K562 (cell line): ENCODE measurements around the gene MRAS. TPM values are rescaled to one million over a fixed set of nuclear protein-coding genes. Genes with fewer than 3 reads are reported as not detected.

Source experiments
- ATAC-seq: fragments of 200-7000 bp; cut with Tn5 transposase; 3 replicates; pipeline ENCODE4 v1.9.1; 2020; ENCODE audit warnings: moderate library complexity
- BruUV-seq: library from RNA; stranded (reverse); fragments of 400-500 nt; replicated peaks from 2 replicates; lab custom pipeline; 2021; lab: Mats Ljungman, UMichigan
- CTCF ChIA-PET: fragments of 300-600 bp; formaldehyde crosslinking; extraction: SDS; loops from one replicate; lab custom pipeline; 2021; ENCODE audit warnings: low intra/inter-chr PET ratio; lab: Yijun Ruan, JAX
- POLR2A ChIA-PET: fragments of 300-600, 350-650 bp; sonication (Branson Sonifier 250); formaldehyde crosslinking; extraction: SDS; loops from one replicate; lab custom pipeline; 2021; ENCODE audit warnings: antibody characterized with exemption, inconsistent platforms; lab: Yijun Ruan, JAX
- DNase-seq, 4 experiments: peaks; one replicate each; pipeline versions ENCODE4 v3.0.0 to v3.0.0-alpha.2; 2011 to 2018; ENCODE audit warnings: low spot score in 3 of 4, mixed read lengths in 3 of 4; ENCODE audit errors: extremely low read depth in 1 of 4
- FAIRE-seq: peaks from 2 replicates; lab custom pipeline; 2011; peaks lifted over from hg19 to GRCh38; lab: Jason Lieb, UNC
- H2AFZ ChIP-seq: 2 replicates; pipeline ENCODE4 v1.6.0; 2011; ENCODE audit warnings: low read depth, low read length, control low read depth, inconsistent platforms
- H3K27ac ChIP-seq: fragments of 200-600 bp; 3 replicates; pipeline ENCODE4 v1.8.0; 2011; ENCODE audit warnings: low read depth, mild to moderate bottlenecking, control low read depth, inconsistent platforms, low read length, moderate library complexity, mixed read lengths; ENCODE audit errors: extremely low read depth
- H3K27me3 ChIP-seq, 2 experiments: fragments of 300-600 bp in 1 of 2; 2 replicates in 1 of 2; 3 replicates in 1 of 2; pipeline versions ENCODE4 v1.6.0 to v1.8.0; 2011; ENCODE audit warnings: inconsistent platforms in 2 of 2, low read length in 2 of 2, mild to moderate bottlenecking in 1 of 2, mixed read lengths in 1 of 2, moderate library complexity in 1 of 2; ENCODE audit not compliant: control insufficient read depth in 2 of 2, insufficient read depth in 2 of 2
- H3K36me3 ChIP-seq: fragments of 300-600 bp; 3 replicates; pipeline ENCODE4 v1.8.0; 2011; ENCODE audit warnings: mild to moderate bottlenecking, low read length, inconsistent platforms; ENCODE audit not compliant: control insufficient read depth, insufficient read depth
- H3K4me1 ChIP-seq, 2 experiments: fragments of 200-600 bp in 1 of 2; replicated peaks in 1 of 2; 2 replicates in 1 of 2; 3 replicates in 1 of 2; pipeline versions ENCODE4 v1.5.1 to v1.8.0; 2011; ENCODE audit warnings: inconsistent platforms in 2 of 2, low read length in 2 of 2, mild to moderate bottlenecking in 1 of 2, mixed read lengths in 1 of 2, moderate library complexity in 1 of 2; ENCODE audit not compliant: control insufficient read depth in 2 of 2, insufficient read depth in 2 of 2
- H3K4me2 ChIP-seq: 2 replicates; pipeline ENCODE4 v1.6.1; 2011; ENCODE audit warnings: low read length, control low read depth, inconsistent platforms, mixed read lengths; ENCODE audit not compliant: insufficient read depth
- H3K4me3 ChIP-seq: fragments of 200-600 bp; sonication (generic), shearing (Covaris generic); 2 replicates; pipeline ENCODE4 v1.5.1; 2016; ENCODE audit warnings: control low read depth, inconsistent platforms
- H3K79me2 ChIP-seq: fragments of 200-600 bp; 3 replicates; pipeline ENCODE4 v1.8.0; 2011; ENCODE audit warnings: low read length, inconsistent platforms; ENCODE audit not compliant: control insufficient read depth, insufficient read depth
- H3K9ac ChIP-seq, 2 experiments: 2 replicates each; pipeline versions ENCODE4 v1.6.0 to v1.6.1; 2011; ENCODE audit warnings: low read depth in 2 of 2, low read length in 2 of 2, control low read depth in 1 of 2, inconsistent platforms in 1 of 2, mild to moderate bottlenecking in 1 of 2, mixed read lengths in 1 of 2; ENCODE audit not compliant: insufficient read depth in 1 of 2
- H3K9me1 ChIP-seq: one replicate; pipeline ENCODE4 v1.6.0; 2011; ENCODE audit warnings: inconsistent platforms, mild to moderate bottlenecking, low read length, moderate library complexity; ENCODE audit not compliant: control insufficient read depth, insufficient read depth
- H3K9me3 ChIP-seq: replicated peaks from 2 replicates; pipeline ENCODE4 v1.5.1; 2011; ENCODE audit warnings: low read depth, low read length, inconsistent platforms; ENCODE audit not compliant: control insufficient read depth, insufficient read depth
- H4K20me1 ChIP-seq: replicated peaks from 2 replicates; pipeline ENCODE4 v1.6.1; 2011; ENCODE audit warnings: low read length, inconsistent platforms, mixed read lengths; ENCODE audit not compliant: control insufficient read depth, insufficient read depth
- NFATC3 ChIP-seq: fragments of 450-650 bp; IDR thresholded peaks from 2 replicates; pipeline ENCODE4 v1.6.1; 2017; ENCODE audit warnings: mild to moderate bottlenecking
- NRF1 ChIP-seq, 2 experiments: fragments of 450-650 bp; IDR thresholded peaks in 1 of 2; conservative IDR thresholded peaks in 1 of 2; 2 replicates each; pipeline ENCODE4 v1.6.1; 2014; ENCODE audit warnings: mild to moderate bottlenecking in 2 of 2
- SMARCC2 ChIP-seq: fragments of 450-650 bp; IDR thresholded peaks from 2 replicates; pipeline ENCODE4 v1.6.1; 2017; ENCODE audit warnings: antibody characterized with exemption, moderate library complexity, mild to moderate bottlenecking, low read depth
- SNRNP70 ChIP-seq: fragments of 200-400 bp; formaldehyde crosslinking; optimal IDR thresholded peaks from 2 replicates; pipeline ENCODE3; 2017; ENCODE audit warnings: low read depth, low read length
- ZNF124 ChIP-seq: sonication (generic); formaldehyde crosslinking; IDR thresholded peaks from 2 replicates; pipeline ENCODE4 v1.8.1; 2022; ENCODE audit warnings: missing genetic modification reagents
- WGBS: fragments of 100-300 bp; shearing (Covaris generic); methylation state at CpG from one replicate; pipeline ENCODE4 v1.1.6; 2016; ENCODE audit warnings: low coverage, mixed read lengths; ENCODE audit not compliant: insufficient coverage; ENCODE audit errors: missing lambda C conversion rate; 5-methylcytosine and 5-hydroxymethylcytosine counted together
- in situ Hi-C: fragments of 300-500 bp; cut with MboI; formaldehyde crosslinking; loops from 4 replicates; pipeline ENCODE4 v1.15.0; 2018; ENCODE audit warnings: inconsistent platforms, mixed read lengths
- intact Hi-C: fragments of 100-400 bp; cut with micrococcal nuclease; formaldehyde crosslinking; loops from 2 replicates; pipeline ENCODE4 v1.14.2; 2022
- polyA plus RNA-seq, 8 experiments: library from polyadenylated mRNA; depleted of rRNA in 4 of 8; stranded (reverse) in 5 of 8; unstranded in 3 of 8; fragments of >200 nt; fragmentation: Nextera tagmentation in 2 of 8; fragmentation: Illumina TruSeq in 1 of 8; extraction: Ambion mirVana in 2 of 8; extraction: Trizol in 1 of 8; gene quantifications; 2 replicates each; pipeline versions ENCODE4 v1.2.1 to v1.2.3, GENCODE V29; 2011 to 2014; ENCODE audit warnings: inconsistent platforms in 1 of 8, missing spikeins in 1 of 8
- total RNA-seq, 7 experiments: library from RNA; depleted of rRNA in 6 of 7; stranded (reverse); fragments of >200 nt in 6 of 7; fragmentation: Illumina TruSeq in 2 of 7; extraction: Trizol in 2 of 7; gene quantifications; 2 replicates each; pipeline versions ENCODE4 v1.2.1 to v1.2.3, GENCODE V29; 2011 to 2021; ENCODE audit warnings: low replicate concordance in 1 of 7
- TF ChIP-seq, protein P1 (sequence below): fragments of 200-400 bp; formaldehyde crosslinking; IDR thresholded peaks from 2 replicates; pipeline ENCODE4 v1.6.1; 2017; ENCODE audit warnings: mild to moderate bottlenecking, low read depth, low read length, moderate library complexity
- TF ChIP-seq, protein P2 (sequence below): fragments of 450-650 bp; formaldehyde crosslinking; IDR thresholded peaks from 2 replicates; pipeline ENCODE4 v1.4.0; 2020; ENCODE audit warnings: mild to moderate bottlenecking, moderate library complexity
- TF ChIP-seq, protein P3 (sequence below): fragments of 450-650 bp; IDR thresholded peaks from 2 replicates; pipeline ENCODE4 v1.6.1; 2018; ENCODE audit not compliant: partially characterized antibody

Gene MRAS
- total and polyA plus RNA-seq, 9 of the 15 experiments (the other 6 are each of a cell fraction or from before 2014, with no cell fraction given), result 1.5 to 10.0 (median 5.0) TPM

DNA sequence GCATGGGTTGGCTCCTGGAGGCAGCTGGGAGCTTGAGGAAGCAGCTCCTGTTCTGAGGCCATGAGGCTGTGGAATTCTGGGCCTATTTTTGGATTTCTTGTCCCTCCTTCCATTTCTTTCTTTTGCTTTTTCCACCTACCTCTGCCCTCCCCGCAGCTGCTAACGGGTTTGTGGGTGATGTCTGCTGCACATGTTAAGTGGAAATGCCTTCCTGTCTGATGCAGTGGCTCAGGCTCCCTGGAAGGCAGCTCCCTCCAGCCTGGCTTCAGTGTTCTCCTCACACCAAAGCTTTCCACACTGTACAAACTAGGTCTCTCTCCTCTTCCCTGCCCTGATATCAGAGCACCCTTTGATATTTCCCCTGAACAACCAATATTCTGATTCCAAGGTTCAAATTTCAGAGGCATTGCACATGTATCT is 52.3 kb downstream of the MRAS start:
- Histone ChIP-seq H3K9me3 (no peaks in the 10 kb centered on the region), H3K9ac (no peak overlapping the region), H3K4me2 (no peak overlapping the region), H3K4me3 (no peak overlapping the region), H3K27me3 (peaks cover 0 to 22% of the 10 kb centered on the region in 2 experiments; a peak in 2 of 5 replicates), H3K9me1 (no peaks in the 10 kb centered on the region), H4K20me1 (no peaks in the 10 kb centered on the region), H3K27ac (no peak overlapping the region), H3K4me1 (no peaks in the 10 kb centered on the region), H3K36me3 (no peaks in the 10 kb centered on the region), H3K79me2 (no peaks in the 10 kb centered on the region), H2AFZ (no peak overlapping the region)
- DNase-seq (no peak), FAIRE-seq (no peak), ATAC-seq (no peak)
- in situ Hi-C loops, result no loop called here
- intact Hi-C loops, result no loop called here
- ChIA-PET CTCF (no interaction called here), POLR2A (interaction anchor here (1.1 to 1.2 kb wide), 2 partner anchors 17 to 22 kb away, joined by 3 read pairs; no protein-coding TSS in a partner anchor)
- TF ChIP-seq SMARCC2 (no peak), NFATC3 (no peak), ZNF124 (CRISPR knock-in tag) (no peak), NRF1 (conservative IDR thresholded peaks at IDR 0.05 in 1 of 2, IDR thresholded peaks at IDR 0.05 in 1 of 2) (no peak), SNRNP70 (no peak)
- TF ChIP-seq, protein P1, sequence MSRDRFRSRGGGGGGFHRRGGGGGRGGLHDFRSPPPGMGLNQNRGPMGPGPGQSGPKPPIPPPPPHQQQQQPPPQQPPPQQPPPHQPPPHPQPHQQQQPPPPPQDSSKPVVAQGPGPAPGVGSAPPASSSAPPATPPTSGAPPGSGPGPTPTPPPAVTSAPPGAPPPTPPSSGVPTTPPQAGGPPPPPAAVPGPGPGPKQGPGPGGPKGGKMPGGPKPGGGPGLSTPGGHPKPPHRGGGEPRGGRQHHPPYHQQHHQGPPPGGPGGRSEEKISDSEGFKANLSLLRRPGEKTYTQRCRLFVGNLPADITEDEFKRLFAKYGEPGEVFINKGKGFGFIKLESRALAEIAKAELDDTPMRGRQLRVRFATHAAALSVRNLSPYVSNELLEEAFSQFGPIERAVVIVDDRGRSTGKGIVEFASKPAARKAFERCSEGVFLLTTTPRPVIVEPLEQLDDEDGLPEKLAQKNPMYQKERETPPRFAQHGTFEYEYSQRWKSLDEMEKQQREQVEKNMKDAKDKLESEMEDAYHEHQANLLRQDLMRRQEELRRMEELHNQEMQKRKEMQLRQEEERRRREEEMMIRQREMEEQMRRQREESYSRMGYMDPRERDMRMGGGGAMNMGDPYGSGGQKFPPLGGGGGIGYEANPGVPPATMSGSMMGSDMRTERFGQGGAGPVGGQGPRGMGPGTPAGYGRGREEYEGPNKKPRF, result no peak
- TF ChIP-seq, protein P2, sequence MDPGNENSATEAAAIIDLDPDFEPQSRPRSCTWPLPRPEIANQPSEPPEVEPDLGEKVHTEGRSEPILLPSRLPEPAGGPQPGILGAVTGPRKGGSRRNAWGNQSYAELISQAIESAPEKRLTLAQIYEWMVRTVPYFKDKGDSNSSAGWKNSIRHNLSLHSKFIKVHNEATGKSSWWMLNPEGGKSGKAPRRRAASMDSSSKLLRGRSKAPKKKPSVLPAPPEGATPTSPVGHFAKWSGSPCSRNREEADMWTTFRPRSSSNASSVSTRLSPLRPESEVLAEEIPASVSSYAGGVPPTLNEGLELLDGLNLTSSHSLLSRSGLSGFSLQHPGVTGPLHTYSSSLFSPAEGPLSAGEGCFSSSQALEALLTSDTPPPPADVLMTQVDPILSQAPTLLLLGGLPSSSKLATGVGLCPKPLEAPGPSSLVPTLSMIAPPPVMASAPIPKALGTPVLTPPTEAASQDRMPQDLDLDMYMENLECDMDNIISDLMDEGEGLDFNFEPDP (CRISPR knock-in tag), result no peak
- TF ChIP-seq, protein P3, sequence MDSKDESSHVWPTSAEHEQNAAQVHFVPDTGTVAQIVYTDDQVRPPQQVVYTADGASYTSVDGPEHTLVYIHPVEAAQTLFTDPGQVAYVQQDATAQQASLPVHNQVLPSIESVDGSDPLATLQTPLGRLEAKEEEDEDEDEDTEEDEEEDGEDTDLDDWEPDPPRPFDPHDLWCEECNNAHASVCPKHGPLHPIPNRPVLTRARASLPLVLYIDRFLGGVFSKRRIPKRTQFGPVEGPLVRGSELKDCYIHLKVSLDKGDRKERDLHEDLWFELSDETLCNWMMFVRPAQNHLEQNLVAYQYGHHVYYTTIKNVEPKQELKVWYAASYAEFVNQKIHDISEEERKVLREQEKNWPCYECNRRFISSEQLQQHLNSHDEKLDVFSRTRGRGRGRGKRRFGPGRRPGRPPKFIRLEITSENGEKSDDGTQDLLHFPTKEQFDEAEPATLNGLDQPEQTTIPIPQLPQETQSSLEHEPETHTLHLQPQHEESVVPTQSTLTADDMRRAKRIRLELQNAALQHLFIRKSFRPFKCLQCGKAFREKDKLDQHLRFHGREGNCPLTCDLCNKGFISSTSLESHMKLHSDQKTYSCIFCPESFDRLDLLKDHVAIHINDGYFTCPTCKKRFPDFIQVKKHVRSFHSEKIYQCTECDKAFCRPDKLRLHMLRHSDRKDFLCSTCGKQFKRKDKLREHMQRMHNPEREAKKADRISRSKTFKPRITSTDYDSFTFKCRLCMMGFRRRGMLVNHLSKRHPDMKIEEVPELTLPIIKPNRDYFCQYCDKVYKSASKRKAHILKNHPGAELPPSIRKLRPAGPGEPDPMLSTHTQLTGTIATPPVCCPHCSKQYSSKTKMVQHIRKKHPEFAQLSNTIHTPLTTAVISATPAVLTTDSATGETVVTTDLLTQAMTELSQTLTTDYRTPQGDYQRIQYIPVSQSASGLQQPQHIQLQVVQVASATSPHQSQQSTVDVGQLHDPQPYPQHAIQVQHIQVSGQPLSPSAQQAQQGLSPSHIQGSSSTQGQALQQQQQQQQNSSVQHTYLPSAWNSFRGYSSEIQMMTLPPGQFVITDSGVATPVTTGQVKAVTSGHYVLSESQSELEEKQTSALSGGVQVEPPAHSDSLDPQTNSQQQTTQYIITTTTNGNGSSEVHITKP, result no peak
- no TSS peak for BruUV-seq
- WGBS, result 33% methylated on average over 2 of the region's 2 CpGs
